Central memory CD8-positive, alpha-beta T cell (primary cell): Measurements from ENCODE around the gene TEX29.

ENCODE experiments used
- ATAC-seq: fragments of 150-1000 bp; cut with Tn5 transposase; replicated peaks from 2 replicates; pipeline ENCODE4 v1.10.0; 2022; ENCODE audit warnings: mild to moderate bottlenecking, moderate FRiP score, moderate number of reproducible peaks; ENCODE audit not compliant: poor library complexity, severe bottlenecking; ENCODE audit errors: extremely low read depth
- DNase-seq, 2 donors: peaks; one replicate each; pipeline ENCODE4 v3.0.0; 2021; ENCODE audit warnings: low spot score in 2 of 2
- H3K27ac Mint-ChIP-seq: one replicate; pipeline ENCODE4 v1.8.0; 2022; ENCODE audit warnings: low read depth, mild to moderate bottlenecking, moderate library complexity, mixed read lengths
- H3K27me3 Mint-ChIP-seq: one replicate; pipeline ENCODE4 v1.8.0; 2022; ENCODE audit warnings: mixed read lengths
- H3K36me3 Mint-ChIP-seq: one replicate; pipeline ENCODE4 v1.8.0; 2022; ENCODE audit warnings: mild to moderate bottlenecking, moderate library complexity, mixed read lengths; ENCODE audit not compliant: insufficient read depth
- H3K4me1 Mint-ChIP-seq: one replicate; pipeline ENCODE4 v1.8.0; 2022; ENCODE audit warnings: mixed read lengths
- H3K4me3 Mint-ChIP-seq: one replicate; pipeline ENCODE4 v1.8.0; 2022; ENCODE audit warnings: mild to moderate bottlenecking, moderate library complexity, mixed read lengths
- H3K9me3 Mint-ChIP-seq: one replicate; pipeline ENCODE4 v1.8.0; 2022; ENCODE audit warnings: mixed read lengths

The TEX29 gene

GRCh38 chr13:111390522-111391270, 70.3 kb downstream of the TEX29 start:
- Mint-ChIP-seq H3K36me3 (no peaks in the 10 kb centered on the region), H3K4me1 (no peaks in the 10 kb centered on the region), H3K9me3 (no peaks in the 10 kb centered on the region), H3K4me3 (no peak overlapping the region), H3K27ac (no peak overlapping the region), H3K27me3 (peaks cover 46% of the 10 kb centered on the region)
- ATAC-seq (no peak), DNase-seq (no peak)

GRCh38 chr13:111392486-111392885, 72.0 kb downstream of the TEX29 start:
- no peaks in the 10 kb centered on the region for H3K9me3 Mint-ChIP-seq
- H3K27me3 Mint-ChIP-seq = peaks cover 46% of the 10 kb centered on the region
- no peak for DNase-seq
- no peak overlapping the region for H3K4me3 Mint-ChIP-seq
- no peaks in the 10 kb centered on the region for H3K4me1 Mint-ChIP-seq
- no peak for ATAC-seq
- no peaks in the 10 kb centered on the region for H3K36me3 Mint-ChIP-seq
- H3K27ac Mint-ChIP-seq = no peak overlapping the region

GRCh38 chr13:111393221-111393790, 72.9 kb downstream of the TEX29 start:
- ATAC-seq = no peak

More at GRCh38 chr13:111393221-111393790, 72.9 kb downstream of the TEX29 start:
- Mint-ChIP-seq H3K9me3 (no peaks in the 10 kb centered on the region), H3K27ac (no peak overlapping the region), H3K36me3 (no peaks in the 10 kb centered on the region), H3K27me3 (peaks cover 41% of the 10 kb centered on the region), H3K4me3 (no peak overlapping the region), H3K4me1 (no peaks in the 10 kb centered on the region)
- DNase-seq = no peak
